GM23338 (cell line): ENCODE results near the gene CLEC18B. TPM values are rescaled to one million over a fixed set of nuclear protein-coding genes. Genes with fewer than 3 reads are reported as not detected.
"Not testable (repeated sequence)": the region's sequence is repeated elsewhere in the genome, so short reads cannot be mapped to it uniquely, and the experiment has no call there.

Source experiments
- ATAC-seq: fragments of 200-7000 bp; cut with Tn5 transposase; 3 replicates; pipeline ENCODE4 v1.9.1; 2020
- DNase-seq: peaks from one replicate; pipeline ENCODE4 v3.0.0-alpha.2; 2015; ENCODE audit warnings: low spot score
- H2AFZ ChIP-seq: fragments of 200-600 bp; sonication (generic); 2 replicates; pipeline ENCODE4 v1.8.0; 2016; ENCODE audit warnings: antibody characterized with exemption, mild to moderate bottlenecking, moderate library complexity
- H3F3A ChIP-seq: fragments of 200-600 bp; sonication (generic); replicated peaks from 2 replicates; pipeline ENCODE4 v1.8.0; 2017; ENCODE audit warnings: antibody characterized with exemption, mixed run types, low read depth
- H3K27ac ChIP-seq: fragments of 200-600 bp; sonication (generic); 2 replicates; pipeline ENCODE4 v1.6.1; 2016; ENCODE audit warnings: low read depth
- H3K27me3 ChIP-seq: fragments of 200-600 bp; sonication (generic); 2 replicates; pipeline ENCODE4 v1.8.0; 2016; ENCODE audit warnings: mild to moderate bottlenecking, mixed run types, moderate library complexity; ENCODE audit not compliant: insufficient read depth
- H3K36me3 ChIP-seq: fragments of 200-600 bp; sonication (generic); 2 replicates; pipeline ENCODE4 v1.8.0; 2016; ENCODE audit warnings: mild to moderate bottlenecking; ENCODE audit not compliant: insufficient read depth
- H3K4me1 ChIP-seq: fragments of 200-600 bp; sonication (generic); 2 replicates; pipeline ENCODE4 v1.8.0; 2016; ENCODE audit warnings: mild to moderate bottlenecking, moderate library complexity; ENCODE audit not compliant: insufficient read depth
- H3K4me2 ChIP-seq: fragments of 200-600 bp; sonication (generic); 2 replicates; pipeline ENCODE4 v1.7.1; 2017; ENCODE audit warnings: mixed run types
- H3K4me3 ChIP-seq: fragments of 200-600 bp; sonication (generic); 2 replicates; pipeline ENCODE4 v1.6.1; 2016; ENCODE audit warnings: mixed run types
- H3K79me2 ChIP-seq: fragments of 200-600 bp; sonication (generic); replicated peaks from 2 replicates; pipeline ENCODE4 v1.8.0; 2017; ENCODE audit warnings: mild to moderate bottlenecking; ENCODE audit not compliant: insufficient read depth
- H3K9me2 ChIP-seq: fragments of 200-600 bp; sonication (generic); 2 replicates; pipeline ENCODE4 v1.8.0; 2017; ENCODE audit not compliant: insufficient read depth
- H4K20me1 ChIP-seq: fragments of 200-600 bp; sonication (generic); replicated peaks from 2 replicates; pipeline ENCODE4 v1.8.0; 2017; ENCODE audit warnings: mild to moderate bottlenecking; ENCODE audit not compliant: insufficient read depth
- H3K27ac Mint-ChIP-seq: 2 replicates; pipeline ENCODE4 v1.8.0; 2020; ENCODE audit warnings: inconsistent platforms, mild to moderate bottlenecking, moderate library complexity, mixed read lengths
- H3K27me3 Mint-ChIP-seq: 3 replicates; pipeline ENCODE4 v1.8.0; 2022; ENCODE audit warnings: low read depth, mild to moderate bottlenecking, moderate library complexity, mixed read lengths, inconsistent platforms; ENCODE audit not compliant: insufficient read depth, poor library complexity
- H3K36me3 Mint-ChIP-seq: 3 replicates; pipeline ENCODE4 v1.8.0; 2021; ENCODE audit warnings: low read depth, mild to moderate bottlenecking, inconsistent platforms, moderate library complexity, mixed read lengths
- H3K4me1 Mint-ChIP-seq: 3 replicates; pipeline ENCODE4 v1.8.0; 2020; ENCODE audit warnings: mild to moderate bottlenecking, inconsistent platforms, mixed read lengths
- H3K4me3 Mint-ChIP-seq: 3 replicates; pipeline ENCODE4 v1.8.0; 2021; ENCODE audit warnings: moderate library complexity, mild to moderate bottlenecking, inconsistent platforms, mixed read lengths
- H3K9me3 Mint-ChIP-seq: 3 replicates; pipeline ENCODE4 v1.8.0; 2020; ENCODE audit warnings: moderate library complexity, mild to moderate bottlenecking, inconsistent platforms, mixed read lengths
- CREB1 ChIP-seq: fragments of 250-450 bp; sonication (Bioruptor Pico); IDR thresholded peaks from 2 replicates; pipeline ENCODE4 v1.5.0; 2020; ENCODE audit warnings: low read depth, mild to moderate bottlenecking, moderate library complexity
- ETS1 ChIP-seq: IDR thresholded peaks from 2 replicates; pipeline ENCODE4 v1.6.1; 2016; ENCODE audit warnings: antibody characterized with exemption
- POLR2AphosphoS5 ChIP-seq: IDR thresholded peaks from 2 replicates; pipeline ENCODE4 v1.6.1; 2016; ENCODE audit warnings: antibody characterized with exemption, low read depth
- polyA plus RNA-seq: library from polyadenylated mRNA; unstranded; fragments of >200 nt; fragmentation: Nextera tagmentation; extraction: Ambion mirVana; gene quantifications from 2 replicates; pipeline ENCODE4 v1.2.1, GENCODE V29; 2016
- small RNA-seq: library from RNA; depleted of rRNA; stranded (forward); fragments of <200 nt; gene quantifications from one replicate; pipeline ENCODE3, GENCODE V24; 2014; ENCODE audit warnings: low replicate concordance
- total RNA-seq: library from RNA; depleted of rRNA; stranded (reverse); fragments of >200 nt; shearing (Covaris generic); gene quantifications from 2 replicates; pipeline ENCODE4 v1.2.3, GENCODE V29; 2014; rRNA removed

Gene CLEC18B
- total and polyA plus RNA-seq, 2 experiments from 2014 or later: 0.23 TPM; not detected in 1

GRCh38 chr16:74368002-74368911 lies 53.0 kb downstream of the CLEC18B start:
- Histone ChIP-seq H3K79me2 (peaks cover 41% of the 10 kb centered on the region), H4K20me1 (peaks cover 11% of the 10 kb centered on the region), H3K4me2 (peak overlapping the region; percentile 82), H3K4me3 (peak overlapping the region; percentile 75), H3K27ac (peak overlapping the region; percentile 74)
- DNase-seq: peak; percentile 85
- peak overlapping the region; percentile 97 for H3K4me3 Mint-ChIP-seq
- H3K9me3 Mint-ChIP-seq, H2AFZ ChIP-seq, H3K36me3 Mint-ChIP-seq, H3K27me3 Mint-ChIP-seq, H3F3A ChIP-seq, H3K9me2 ChIP-seq, H3K27me3 ChIP-seq, H3K36me3 ChIP-seq, H3K27ac Mint-ChIP-seq, H3K4me1 ChIP-seq, H3K4me1 Mint-ChIP-seq: not testable (repeated sequence)
- TF ChIP-seq CREB1 (CRISPR knock-in tag): peak; percentile 83
- 0 out of 2 replicates have a peak, but pooled peaks have one; percentile 27 for TF ChIP-seq ETS1
- TF ChIP-seq POLR2AphosphoS5: peak; percentile 64
- ATAC-seq: peak; percentile 89

GRCh38 chr16:74367469-74368001 lies 53.7 kb downstream of the CLEC18B start:
- DNase-seq (peak; percentile 23), ATAC-seq (peak; percentile 67)
- peak overlapping the region; percentile 97 for H3K4me3 Mint-ChIP-seq

GRCh38 chr16:74361646-74362610 lies 59.4 kb downstream of the CLEC18B start:
- H3K27ac ChIP-seq, H3K9me2 ChIP-seq, DNase-seq, H3F3A ChIP-seq, H3K4me3 Mint-ChIP-seq, H3K4me1 ChIP-seq, ATAC-seq, H3K4me2 ChIP-seq, H3K27ac Mint-ChIP-seq, H3K9me3 Mint-ChIP-seq, H3K27me3 Mint-ChIP-seq, H2AFZ ChIP-seq, H3K4me1 Mint-ChIP-seq, H3K27me3 ChIP-seq, H3K4me3 ChIP-seq: not testable (repeated sequence)
- H3K79me2 ChIP-seq: peaks cover 55% of the 10 kb centered on the region
- H3K36me3 ChIP-seq: peaks cover 13% of the 10 kb centered on the region; the same call in 1 of the 2 replicates
- peaks cover 17% of the 10 kb centered on the region for H4K20me1 ChIP-seq
- H3K36me3 Mint-ChIP-seq: peaks cover 18% of the 10 kb centered on the region

More at GRCh38 chr16:74367469-74368001, 53.7 kb downstream of the CLEC18B start:
- Histone ChIP-seq H3K79me2 (peaks cover 46% of the 10 kb centered on the region), H3K4me3 (peak overlapping the region; percentile 75), H3K27ac (peak overlapping the region; percentile 74), H2AFZ (peak overlapping the region; percentile 84; the same call in 1 of the 2 replicates), H4K20me1 (peaks cover 13% of the 10 kb centered on the region), H3K4me2 (peak overlapping the region; percentile 82)
- not testable (repeated sequence) for H3K27me3 ChIP-seq, H3K9me3 Mint-ChIP-seq, H3K4me1 Mint-ChIP-seq, H3K9me2 ChIP-seq, H3K27me3 Mint-ChIP-seq, H3K4me1 ChIP-seq, H3F3A ChIP-seq, H3K36me3 ChIP-seq, H3K36me3 Mint-ChIP-seq
- H3K27ac Mint-ChIP-seq: peak overlapping the region; percentile 96

Small RNA genes within 50 kb of the gene (small RNA-seq; reads per million reads assigned to genes)
- gene AC009053.4: not detected
- gene RF00019: not detected
- not detected for gene RNU6-237P

Other genes starting within 250 kb of the CLEC18B start
- gene PSMD7, start 124.7 kb downstream of the CLEC18B start, total RNA-seq: 131 and 165 TPM in 2 replicates
- 105 and 116 TPM in 2 replicates for gene PSMD7, start 124.7 kb downstream of the CLEC18B start, polyA plus RNA-seq
- gene NPIPB15, start 45.2 kb downstream of the CLEC18B start, total RNA-seq: 0.93 and 1.1 TPM in 2 replicates
- gene NPIPB15, start 45.2 kb downstream of the CLEC18B start, polyA plus RNA-seq: 4.7 and 4.8 TPM in 2 replicates
- gene GLG1, start 185.6 kb upstream of the CLEC18B start, total RNA-seq: 211 and 226 TPM in 2 replicates
- 58.8 and 61.2 TPM in 2 replicates for gene GLG1, start 185.6 kb upstream of the CLEC18B start, polyA plus RNA-seq
- gene RFWD3, start 245.4 kb upstream of the CLEC18B start, total RNA-seq: 105 and 113 TPM in 2 replicates
- 27.6 and 28.1 TPM in 2 replicates for gene RFWD3, start 245.4 kb upstream of the CLEC18B start, polyA plus RNA-seq